OCI-LY7 (cell line): ENCODE results near the gene NSL1.

Experiments used
- EZH2phosphoT487 ChIP-seq: fragments of 200-600 bp; sonication (generic); IDR thresholded peaks from 2 replicates; pipeline ENCODE4 v1.6.1; 2018; ENCODE audit warnings: low read depth, borderline replicate concordance, mild to moderate bottlenecking, mixed run types, antibody characterized with exemption, low read length, moderate library complexity, mixed read lengths
- TF ChIP-seq, protein P1 (sequence below): fragments of 200-600 bp; sonication (generic); conservative IDR thresholded peaks from 2 replicates; pipeline ENCODE4 v1.5.1; 2014; ENCODE audit warnings: mild to moderate bottlenecking, antibody characterized with exemption, low read length, moderate library complexity, mixed read lengths

DNA sequence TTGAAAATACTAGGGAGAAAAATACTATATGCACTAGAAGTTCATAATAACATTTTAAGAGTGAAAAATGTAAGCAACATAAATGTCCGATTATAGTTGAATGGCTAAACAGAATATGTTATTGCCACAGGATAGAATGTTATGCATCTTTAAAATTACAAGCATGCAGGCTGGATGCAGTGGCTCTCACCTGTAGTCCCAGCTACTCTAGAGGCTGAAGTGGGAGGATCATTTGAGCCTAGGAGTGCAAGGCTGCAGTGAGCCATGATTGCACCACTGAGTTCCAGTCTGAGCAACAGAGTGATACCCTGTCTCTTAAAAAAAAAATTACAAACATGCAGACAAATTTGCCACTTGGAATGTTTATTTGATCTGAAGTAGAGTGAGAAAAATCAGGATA, 88.9 kb downstream of the NSL1 start:
- no peak for TF ChIP-seq EZH2phosphoT487
- TF ChIP-seq, protein P1, sequence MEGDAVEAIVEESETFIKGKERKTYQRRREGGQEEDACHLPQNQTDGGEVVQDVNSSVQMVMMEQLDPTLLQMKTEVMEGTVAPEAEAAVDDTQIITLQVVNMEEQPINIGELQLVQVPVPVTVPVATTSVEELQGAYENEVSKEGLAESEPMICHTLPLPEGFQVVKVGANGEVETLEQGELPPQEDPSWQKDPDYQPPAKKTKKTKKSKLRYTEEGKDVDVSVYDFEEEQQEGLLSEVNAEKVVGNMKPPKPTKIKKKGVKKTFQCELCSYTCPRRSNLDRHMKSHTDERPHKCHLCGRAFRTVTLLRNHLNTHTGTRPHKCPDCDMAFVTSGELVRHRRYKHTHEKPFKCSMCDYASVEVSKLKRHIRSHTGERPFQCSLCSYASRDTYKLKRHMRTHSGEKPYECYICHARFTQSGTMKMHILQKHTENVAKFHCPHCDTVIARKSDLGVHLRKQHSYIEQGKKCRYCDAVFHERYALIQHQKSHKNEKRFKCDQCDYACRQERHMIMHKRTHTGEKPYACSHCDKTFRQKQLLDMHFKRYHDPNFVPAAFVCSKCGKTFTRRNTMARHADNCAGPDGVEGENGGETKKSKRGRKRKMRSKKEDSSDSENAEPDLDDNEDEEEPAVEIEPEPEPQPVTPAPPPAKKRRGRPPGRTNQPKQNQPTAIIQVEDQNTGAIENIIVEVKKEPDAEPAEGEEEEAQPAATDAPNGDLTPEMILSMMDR: no peak
